ENCODE data around the gene NR2C2.

- TF ChIP-seq POLR2A (IDR thresholded peaks at IDR 0.05; ENCODE audit: low read depth) (no peak), CTCF (IDR thresholded peaks at IDR 0.05) (no peak), EP300 (IDR thresholded peaks at IDR 0.05) (no peak)
Measured at GRCh38 chr3:14997941-14998340, 50.6 kb downstream of the NR2C2 start.

All from esophagus muscularis mucosa (tissue), 4 donors.